Head of caudate nucleus (tissue), 42 donors: ENCODE results near the gene EPS15.
A peak's percentile ranks its signal among the peaks of the same experiment; 100 is the strongest.
"Not testable (repeated sequence)": the region's sequence is repeated elsewhere in the genome, so short reads cannot be mapped to it uniquely, and the experiment has no call there.

Experiments used
- DNase-seq, 42 donors: peaks; one replicate each; pipeline versions ENCODE4 v3.0.0 to v3.0.0-alpha.2; 2020 to 2021; ENCODE audit warnings: mixed read lengths in 7 of 42
- intact Hi-C: fragments of 100-400 bp; cut with DNase I; formaldehyde crosslinking; loops from one replicate; pipeline ENCODE4 v1.15.0; 2022

EPS15 gene

DNA sequence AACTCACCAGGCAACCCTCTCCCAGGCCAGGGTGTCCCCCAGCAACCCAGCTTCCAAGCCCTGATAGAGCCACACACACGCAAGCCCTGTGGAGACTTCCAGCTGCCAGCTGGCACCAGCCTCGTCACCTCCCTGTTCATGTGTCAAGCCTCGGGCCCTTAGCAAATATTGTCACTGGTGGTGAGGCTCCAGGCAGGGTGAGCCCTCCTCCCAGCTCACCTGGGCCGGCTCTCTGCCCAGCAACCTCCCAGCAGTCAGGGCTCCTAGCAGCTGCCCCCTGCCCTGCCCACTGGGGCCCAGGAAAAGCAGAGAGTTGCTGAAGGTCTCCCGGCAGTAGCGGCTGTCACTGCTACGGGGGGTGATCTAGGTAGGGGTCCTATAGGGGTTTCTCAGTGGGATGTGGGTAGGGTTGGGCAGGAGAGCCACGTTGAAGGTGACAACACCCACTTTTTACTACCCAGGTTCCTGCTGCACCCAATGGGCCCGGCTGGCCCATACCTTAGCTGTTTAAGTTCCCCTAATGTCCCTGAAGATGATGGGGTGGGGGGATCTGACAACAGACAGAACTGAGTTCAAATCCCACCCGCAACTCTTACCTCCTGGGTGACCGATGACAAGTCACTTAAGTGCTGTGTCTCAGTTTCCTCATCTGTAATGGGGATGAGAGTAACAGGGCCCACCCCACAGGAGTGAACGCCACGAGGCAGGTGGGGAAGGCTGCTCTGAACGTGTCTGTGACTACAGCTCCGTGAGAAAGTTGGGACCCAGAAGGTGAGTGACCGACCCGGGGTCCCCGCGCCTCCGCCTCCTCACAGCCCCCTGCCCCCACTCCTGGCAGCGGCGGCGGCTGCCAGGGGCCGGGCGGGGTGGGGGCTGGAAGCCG is 189.4 kb downstream of the EPS15 start:
- intact Hi-C loops = no loop called here
- peak in 1 of 42 donors; percentile 36 for DNase-seq

DNA sequence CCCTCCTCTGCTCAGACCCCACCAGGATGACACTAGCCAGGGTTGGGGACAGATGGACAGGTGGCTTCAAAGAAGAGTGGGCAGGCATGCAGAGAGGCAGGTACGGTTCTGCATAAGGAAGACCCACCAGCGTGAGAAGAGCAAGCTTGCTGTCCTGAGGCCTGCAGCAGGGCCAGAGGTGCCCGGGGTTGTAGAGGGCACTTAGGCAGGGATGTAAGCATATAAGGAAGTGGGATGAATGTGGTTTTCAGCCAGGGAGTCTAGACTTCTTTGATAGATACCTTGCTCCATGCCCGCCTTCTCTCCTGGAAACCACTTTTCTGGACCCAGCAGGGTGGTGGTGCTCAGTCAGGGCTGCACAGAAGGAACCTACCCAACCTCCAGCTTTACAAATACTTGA is 190.1 kb downstream of the EPS15 start:
- intact Hi-C loops = no loop called here
- no peak for DNase-seq

DNA sequence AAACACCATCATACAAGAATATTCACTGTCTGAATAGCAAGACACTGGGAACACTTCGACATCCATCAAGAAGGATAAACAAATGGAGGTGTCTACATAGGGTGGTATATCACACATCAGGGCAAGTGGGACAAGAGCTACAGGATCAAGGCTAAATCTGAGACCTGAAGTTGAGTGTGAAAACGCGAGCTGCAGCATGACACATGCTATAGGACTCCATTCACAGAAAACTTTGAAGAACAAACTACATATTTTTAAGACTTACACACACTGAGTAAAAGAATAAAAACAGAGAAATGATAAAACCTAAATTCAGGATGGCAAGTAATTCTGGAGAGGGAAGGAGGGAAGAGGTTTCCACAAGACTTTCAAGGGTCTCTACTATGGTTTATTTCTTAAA is 190.8 kb downstream of the EPS15 start:
- intact Hi-C loops = no loop called here
- no peak for DNase-seq

DNA sequence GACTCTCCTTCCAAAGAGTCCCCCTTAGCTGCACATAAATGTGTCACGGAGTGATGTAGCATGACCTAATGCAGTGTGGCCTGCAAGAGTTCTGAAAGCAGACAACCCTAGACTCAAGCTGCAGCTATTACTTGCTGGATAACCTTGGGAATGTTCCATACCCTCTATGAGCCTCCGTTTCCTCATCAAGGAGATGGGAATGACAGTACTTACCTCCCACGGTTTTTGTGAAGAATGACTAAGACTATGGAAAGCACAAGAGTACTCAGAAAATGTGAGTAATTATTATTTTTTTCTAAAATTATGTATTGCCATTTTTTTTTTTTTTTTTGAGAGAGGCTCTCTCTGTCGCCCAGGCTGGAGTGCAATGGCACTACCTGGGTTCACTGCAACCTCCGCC is 191.7 kb downstream of the EPS15 start:
- intact Hi-C loops = no loop called here
- peak in 3 of 42 donors; percentile 24 to 64 (median 62) for DNase-seq

DNA sequence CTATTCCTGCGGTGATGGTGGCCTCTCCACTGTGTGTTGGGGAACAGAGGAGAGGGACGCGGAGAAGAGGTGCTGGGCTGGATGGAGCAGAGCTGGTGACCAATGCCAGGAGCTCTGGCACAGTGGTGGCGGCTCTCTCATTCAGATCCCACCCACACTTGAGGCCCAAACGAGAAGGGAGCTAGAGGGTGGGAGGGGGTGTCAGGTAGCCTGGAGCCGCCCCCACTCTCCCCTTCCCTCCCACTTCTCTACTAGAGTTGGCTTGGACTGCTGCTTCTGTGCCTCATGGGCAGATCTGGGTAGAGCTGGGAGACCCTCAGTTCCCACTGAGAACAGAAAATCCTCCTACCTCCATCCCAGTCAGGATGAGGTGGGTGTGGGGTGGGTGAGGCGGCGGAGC is 192.2 kb downstream of the EPS15 start:
- intact Hi-C loops = no loop called here
- DNase-seq = no peak

DNA sequence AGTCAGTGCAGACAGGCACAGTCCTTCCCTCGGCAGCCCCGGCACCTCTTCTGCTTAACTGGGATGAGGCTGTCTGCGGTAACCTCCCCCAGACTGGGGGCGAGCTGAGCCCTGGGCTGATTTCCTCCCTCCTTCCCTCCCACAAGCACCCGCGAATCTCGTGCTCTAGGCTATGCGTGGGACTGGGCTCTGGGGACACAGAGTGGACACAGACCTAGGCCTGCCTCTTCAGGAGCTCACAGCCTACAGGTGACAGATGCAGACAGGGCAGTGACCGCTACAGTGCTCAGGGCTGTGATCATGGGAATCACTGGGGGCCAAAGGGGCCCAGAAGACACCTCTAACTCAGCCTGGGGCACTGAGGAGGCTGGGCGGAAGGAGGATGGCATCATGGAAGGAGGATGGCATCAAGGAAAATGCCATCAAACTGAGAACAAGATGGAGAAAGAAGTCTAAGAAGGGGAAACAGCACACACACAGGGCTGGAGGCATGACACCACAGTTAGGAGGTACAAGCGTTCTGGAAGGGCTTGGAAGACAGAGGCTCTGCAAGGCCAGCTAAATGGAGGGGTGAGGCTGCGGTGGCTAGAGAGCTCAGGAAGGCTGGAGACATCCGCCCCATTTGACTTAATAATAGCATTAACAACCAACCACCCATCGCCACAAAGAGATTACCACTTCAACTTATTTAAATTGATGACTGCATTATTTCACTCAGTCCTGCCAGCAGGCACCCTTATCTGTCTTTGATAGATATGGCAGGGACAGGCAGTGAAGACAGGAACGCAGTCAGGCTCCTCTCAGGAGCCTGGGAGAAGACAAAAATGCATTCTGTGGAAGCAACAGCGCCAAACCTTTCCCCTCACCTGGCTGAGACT is 192.9 kb downstream of the EPS15 start:
- peak in 7 of 42 donors; percentile 10 to 48 (median 29) for DNase-seq
- intact Hi-C loops = no loop called here

DNA sequence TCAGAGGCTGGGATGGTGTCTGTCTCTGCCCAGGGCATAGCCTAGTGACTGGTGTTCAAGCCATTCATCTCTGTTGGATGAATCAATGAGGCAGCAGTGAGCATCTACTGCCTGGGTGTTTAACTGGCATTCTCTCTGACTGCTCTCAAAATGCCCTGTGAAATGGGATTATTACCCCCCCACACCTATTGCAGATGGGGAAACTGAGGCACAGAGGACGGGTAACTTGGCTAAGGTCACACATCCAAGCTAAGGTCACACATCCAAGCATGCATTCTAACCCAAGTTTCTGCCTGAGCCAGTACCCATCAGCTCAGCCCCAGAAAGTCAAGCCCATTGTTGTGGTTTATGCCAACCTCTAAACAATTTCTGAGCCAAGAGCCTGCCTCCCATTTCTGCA is 193.7 kb downstream of the EPS15 start:
- DNase-seq = no peak
- intact Hi-C loops = no loop called here

DNA sequence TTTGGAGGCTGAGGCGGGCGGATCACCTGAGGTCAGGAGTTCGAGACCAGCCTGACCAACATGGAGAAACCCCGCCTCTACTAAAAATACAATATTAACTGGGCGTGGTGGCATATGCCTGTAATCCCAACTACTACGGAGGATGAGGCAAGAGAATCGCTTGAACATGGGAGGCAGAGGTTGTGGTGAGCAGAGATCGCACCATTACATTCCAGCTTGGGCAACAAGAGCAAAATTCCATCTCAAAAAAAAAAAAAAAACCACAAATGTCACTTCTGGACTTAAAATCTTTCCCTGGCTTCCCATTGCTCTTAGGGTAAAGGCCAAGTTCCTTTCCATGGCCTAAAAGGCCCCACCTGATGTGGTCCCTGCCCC is 194.1 kb downstream of the EPS15 start:
- DNase-seq, intact Hi-C loops: not testable (repeated sequence)

DNA sequence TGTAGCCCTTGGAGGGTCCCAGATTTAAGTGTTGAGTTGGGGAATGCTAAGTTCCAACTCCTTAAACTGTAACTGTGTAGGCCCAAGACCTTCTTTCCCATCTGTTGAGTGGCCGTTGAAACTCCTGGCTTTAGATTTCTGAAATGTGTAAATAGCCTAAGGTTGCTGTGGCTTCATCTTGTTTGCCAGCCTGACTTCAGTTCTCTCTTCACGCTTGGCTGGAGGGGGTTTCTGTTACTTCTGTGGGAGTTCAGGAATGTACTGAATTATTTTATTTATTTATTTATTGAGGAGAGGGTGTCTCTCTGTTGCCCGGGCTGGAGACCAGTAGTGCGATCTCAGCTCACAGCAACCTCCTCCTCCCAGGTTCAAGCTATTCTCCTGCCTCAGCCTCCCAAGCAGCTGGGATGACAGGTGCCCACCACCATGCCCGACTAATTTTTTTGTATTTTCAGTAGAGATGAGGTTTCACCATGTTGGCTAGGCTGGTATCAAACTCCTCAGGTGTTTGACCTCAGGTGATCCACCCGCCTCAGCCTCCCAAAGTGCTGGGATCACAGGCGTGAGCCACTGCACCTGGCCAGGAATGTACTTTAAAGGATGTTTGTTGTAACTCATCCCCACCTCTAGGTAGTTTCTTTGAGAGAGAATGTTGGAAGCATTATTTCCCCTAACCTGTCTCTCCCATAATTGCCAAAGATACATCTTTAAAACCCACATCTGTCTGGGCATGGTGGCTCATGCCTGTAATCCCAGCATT is 194.6 kb downstream of the EPS15 start:
- DNase-seq = no peak
- intact Hi-C loops = no loop called here

DNA sequence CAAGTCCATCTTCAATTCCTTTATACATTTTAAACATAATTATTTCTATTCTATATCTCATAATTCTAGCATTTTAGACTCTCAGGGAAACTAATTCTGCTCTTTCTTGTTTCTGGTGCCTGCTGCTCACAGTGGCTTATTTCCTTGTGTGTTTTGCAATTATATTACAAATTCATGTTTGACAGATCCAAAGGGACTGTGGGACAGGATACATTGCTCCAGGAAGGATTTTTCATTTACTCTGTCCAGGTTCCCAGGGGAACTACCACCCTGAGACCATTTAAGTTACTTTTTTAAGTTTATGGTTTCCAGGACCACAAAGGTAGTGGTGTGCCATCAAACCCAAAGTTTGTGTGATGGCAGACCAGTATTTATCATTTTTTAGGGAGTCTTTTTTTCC is 195.3 kb downstream of the EPS15 start:
- intact Hi-C loops = no loop called here
- DNase-seq = no peak

DNA sequence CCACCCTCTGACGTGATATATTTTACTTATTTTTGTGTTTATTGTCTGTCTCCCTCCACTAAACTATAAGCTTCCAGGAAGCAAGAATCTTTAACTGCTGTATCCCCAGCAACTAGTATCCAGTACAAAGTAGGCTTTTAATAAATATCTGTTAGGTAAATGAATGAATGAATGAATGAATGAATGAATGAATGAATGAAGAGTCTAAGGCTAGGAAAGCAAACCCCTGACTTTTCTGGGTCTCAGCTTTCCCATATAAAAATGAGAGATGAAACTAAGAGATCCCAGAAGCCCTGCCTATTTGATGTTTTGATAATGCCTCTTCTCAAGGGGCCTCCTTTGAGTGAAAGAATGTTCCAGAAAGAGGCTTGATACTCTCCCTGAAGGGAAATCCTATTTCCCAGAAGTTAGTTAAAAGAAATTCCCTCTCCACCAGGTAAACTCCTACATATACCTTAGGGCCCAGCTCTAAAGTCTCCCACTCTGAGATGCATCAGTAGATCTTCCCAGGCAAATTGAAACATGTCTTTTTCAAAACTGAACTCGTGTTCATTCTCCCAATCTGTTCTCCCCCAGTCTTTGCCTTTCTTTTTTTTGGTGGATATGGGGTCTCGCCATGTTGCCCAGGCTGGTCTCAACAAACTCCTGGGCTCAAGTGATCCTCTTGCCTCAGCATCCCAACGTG is 196.5 kb downstream of the EPS15 start:
- DNase-seq = no peak
- intact Hi-C loops = no loop called here

DNA sequence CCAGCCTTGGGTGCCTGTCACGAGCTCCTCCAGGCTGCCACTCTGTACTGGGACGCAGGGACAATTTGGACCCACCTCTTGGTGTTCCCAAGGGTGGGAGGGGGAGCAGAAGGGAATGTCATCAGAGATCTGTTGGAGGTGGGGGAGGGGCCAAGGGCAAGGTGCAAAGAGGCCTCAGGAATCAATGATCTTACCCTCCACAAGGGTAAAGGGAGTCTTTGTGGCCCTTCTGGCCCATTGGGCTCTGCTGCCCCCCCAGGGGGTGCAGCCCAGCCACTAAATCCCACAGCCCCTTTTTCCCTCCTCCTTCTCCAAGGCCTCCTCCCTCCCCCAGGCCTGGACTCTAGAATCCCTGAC is 197.2 kb downstream of the EPS15 start:
- DNase-seq = no peak
- intact Hi-C loops = no loop called here

DNA sequence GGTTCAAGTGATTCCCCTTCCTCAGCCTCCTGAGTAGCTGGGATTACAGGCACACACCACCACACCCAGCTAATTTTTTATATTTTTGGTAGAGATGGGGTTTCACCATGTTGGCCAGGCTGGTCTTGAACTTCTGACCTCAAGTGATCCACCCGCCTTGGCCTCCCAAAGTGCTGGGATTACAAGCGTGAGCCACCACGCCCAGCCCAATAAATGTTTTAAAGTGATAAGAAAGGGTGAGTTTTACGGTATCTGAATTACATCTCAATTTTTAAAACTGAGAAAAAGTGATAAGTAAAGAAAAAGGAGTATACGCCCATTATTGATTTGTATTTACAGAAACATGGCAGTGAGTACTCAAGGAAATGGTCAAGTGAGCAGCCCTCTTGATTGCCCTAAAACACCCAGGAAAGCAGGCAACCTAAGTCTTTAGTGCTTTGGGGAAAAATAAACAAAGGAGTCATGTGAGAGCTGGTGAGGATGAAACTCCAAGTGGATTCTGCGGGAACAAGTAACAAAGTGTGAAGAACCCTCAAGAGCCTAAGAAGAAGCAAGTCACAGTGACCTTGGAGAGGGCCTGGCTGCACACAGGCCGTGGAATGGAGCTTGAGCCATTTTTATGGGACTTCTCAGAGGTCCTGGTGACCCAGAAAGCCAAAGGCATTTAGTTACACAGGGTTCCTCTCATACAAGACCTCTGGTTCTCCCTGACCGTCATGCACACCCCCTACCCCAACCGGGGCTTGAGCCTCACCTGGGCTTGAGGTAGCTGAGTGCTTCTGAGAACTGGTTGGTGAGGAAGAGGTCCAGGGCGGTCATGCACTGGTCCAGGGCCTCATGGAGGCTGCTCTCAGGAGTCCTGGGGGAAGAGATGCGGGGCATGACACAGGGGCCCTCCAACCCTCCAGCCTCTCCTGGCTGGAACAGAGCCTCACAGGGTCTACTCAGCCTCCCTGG is 197.8 kb downstream of the EPS15 start:
- no peak for DNase-seq
- intact Hi-C loops = no loop called here

DNA sequence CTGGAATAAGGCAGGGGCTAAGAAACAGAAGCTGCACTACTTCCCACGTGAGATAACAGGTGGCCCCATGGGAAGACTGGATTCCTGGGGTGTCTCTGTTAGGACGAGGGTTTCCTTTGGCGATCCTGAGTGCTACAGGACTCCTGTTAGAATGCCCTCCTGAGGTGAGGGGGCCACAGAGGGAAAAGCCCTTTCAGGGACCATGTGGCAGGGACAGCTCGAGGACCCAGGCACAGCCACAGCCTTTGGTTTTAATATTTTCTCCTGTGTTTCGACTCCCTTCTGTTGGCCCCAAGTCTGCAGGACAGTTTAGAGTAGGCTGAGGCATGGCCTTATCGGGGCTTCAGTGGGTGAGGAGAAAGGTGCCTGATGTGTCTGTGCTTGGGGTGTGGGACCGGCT is 201.3 kb downstream of the EPS15 start:
- intact Hi-C loops = no loop called here
- no peak for DNase-seq

DNA sequence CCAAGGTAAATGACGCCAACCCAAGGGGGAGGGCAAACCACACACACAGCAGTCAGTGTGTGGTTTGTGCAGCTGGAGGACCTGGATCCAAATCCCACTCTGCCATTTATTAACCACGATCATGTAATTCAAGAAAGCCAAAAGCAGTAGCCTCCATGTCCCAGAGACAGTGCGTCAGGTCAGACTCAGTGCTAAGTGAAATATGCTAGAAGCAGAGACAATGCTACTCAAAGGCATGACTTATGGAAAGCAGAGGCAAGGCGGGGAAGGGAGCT is 202.3 kb downstream of the EPS15 start:
- no peak for DNase-seq
- intact Hi-C loops = no loop called here

DNA sequence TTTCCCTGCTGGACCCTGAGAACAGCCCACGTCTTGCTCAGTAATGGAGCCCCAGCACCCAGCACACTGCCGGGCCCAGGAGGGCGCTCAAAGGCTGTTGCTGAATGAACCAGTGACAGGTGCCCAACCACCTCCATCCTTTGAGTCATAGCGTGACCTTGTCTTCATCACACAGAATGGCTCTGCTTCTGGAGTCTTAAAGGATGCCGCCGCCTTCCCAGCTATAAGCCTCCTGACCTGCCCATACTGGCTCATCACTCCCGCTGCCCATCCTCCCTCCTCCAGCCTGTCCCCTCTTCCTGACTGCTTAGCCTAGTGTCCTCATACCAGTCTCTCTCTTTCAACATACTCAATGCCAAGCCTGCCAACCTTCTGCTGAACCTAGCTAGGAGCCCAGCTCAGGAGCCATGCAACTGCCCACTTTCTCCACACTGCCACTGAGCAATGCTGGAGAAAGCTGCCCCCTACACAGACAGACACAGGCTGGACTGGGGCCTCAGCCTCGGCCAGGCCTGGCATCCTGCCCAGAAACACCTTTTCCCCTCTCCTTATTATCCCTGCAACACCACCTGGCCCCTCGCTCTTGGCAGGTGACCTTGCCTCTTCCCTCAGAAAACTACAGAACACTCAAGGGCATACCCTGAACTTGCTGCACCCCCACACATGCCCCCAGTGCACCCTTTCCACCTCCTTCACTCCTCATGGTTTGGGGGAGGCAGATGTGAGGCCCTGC is 202.8 kb downstream of the EPS15 start:
- intact Hi-C loops = no loop called here
- DNase-seq = no peak

DNA sequence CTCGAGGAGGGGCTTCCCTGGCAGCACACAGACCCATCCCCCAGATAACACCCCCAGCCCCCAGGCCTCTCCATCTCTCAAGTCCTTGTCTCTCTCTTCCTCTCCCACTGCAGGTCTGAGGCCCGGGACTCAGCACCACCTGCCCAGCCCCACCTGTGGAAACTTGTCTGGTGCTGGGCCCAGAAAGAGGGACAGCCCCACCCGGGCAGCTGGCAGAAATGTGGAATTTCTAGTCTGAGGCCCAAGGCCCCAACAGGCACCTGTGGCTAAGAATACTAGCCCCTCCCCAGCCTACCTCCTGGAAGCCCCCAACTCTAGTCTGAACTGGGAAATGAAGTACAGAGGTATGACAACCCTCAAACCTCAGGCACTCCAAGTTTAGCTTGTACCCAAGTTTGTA is 204.1 kb downstream of the EPS15 start:
- DNase-seq = no peak
- intact Hi-C loops = no loop called here
